Stimulated activated CD8-positive, alpha-beta memory T cell treated with anti-CD3 and anti-CD28 coated beads, Interleukin-12 subunit alpha, Interleukin-12 subunit beta, amount 100 ng/mL, for 1 hour (primary cell): ENCODE data around the gene NPC1.
"Not testable (repeated sequence)": the region's sequence is repeated elsewhere in the genome, so short reads cannot be mapped to it uniquely, and the experiment has no call there.

Source experiments
- DNase-seq: peaks from one replicate; pipeline ENCODE4 v3.0.0-alpha.2; 2020; ENCODE audit warnings: low read depth

Gene NPC1

GRCh38 chr18:23609390-23610023 lies 23.2 kb upstream of the NPC1 start:
- no peak for DNase-seq

DNA sequence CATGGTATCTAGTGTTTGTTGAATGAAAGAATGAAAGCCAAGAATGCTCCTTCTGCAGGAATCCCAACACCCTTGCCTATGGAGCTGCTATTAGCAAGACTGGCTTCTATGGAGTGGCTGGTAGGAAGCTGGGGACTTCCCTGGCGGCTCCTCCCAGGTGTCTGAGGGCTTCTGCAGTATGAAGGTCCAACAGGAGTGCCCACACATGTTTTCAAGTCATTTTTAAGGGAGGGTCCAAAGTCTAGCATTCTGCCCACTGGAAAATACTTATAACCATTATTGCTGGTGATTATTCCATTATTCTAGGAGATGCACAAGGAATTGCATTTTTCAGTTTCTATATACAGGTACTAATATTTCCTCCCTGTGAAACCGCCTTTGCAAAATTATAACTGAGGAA lies 21.9 kb upstream of the NPC1 start:
- no peak for DNase-seq

DNA sequence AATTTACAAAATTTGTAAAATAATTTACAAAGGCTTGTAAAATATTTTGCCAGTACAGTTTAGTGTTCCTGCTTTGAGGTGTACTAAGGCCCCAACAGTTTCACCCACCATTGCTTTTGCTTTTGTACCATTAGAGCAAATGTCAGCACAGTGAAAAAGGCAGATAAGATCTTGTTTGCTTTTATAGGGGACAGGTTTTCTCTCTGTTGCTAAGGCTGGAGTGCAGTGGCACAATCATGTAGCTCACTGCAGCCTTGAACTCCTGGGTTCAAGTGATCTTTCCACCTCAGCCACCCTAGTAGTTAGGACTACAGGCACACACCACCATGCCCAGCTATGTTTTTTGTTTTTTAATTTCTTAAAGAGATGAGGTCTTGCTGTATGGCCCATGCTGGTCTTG lies 19.6 kb upstream of the NPC1 start:
- no peak for DNase-seq

- DNase-seq, result no peak
Observed at GRCh38 chr18:23599809-23600208, 13.5 kb upstream of the NPC1 start.

GRCh38 chr18:23596183-23596582 lies 9.9 kb upstream of the NPC1 start:
- DNase-seq, result no peak

DNA sequence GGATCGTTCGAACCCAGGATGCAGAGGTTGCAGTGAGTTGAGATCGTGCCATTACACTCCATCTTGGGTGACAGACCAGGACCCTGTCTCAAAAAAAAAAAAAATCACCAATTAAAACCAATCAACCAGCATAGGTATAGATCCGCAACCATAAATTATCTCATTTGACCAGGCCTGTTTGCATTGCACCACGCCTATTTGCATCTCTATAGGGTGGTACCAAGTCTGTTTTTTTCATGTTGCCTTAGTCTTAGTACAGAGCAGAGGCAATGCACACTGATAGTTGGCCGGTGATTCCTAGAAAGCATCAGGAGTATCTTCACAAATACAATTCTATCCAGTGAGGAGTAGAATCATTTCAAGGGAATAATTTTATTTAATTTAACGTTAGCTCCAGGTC lies 9.3 kb upstream of the NPC1 start:
- no peak for DNase-seq

DNA sequence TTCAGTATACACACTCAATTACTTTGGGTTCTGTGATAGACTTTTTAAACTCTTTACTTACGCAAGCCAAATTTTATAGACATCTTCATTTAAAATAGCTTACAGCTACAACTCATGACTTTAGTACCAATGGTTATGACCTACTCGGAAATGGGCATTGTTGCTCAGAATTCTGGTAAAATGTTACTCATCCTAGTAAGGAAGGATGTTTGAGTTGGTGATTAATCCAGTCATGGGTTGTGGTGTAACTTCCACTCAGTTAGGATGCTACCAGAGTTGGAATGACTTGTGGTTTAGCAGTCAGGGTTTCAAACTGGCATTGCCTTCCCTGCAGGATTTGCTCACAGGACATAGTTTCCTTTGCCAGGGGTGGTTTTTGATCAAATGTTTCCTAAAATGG lies 7.4 kb upstream of the NPC1 start:
- DNase-seq, result no peak

DNA sequence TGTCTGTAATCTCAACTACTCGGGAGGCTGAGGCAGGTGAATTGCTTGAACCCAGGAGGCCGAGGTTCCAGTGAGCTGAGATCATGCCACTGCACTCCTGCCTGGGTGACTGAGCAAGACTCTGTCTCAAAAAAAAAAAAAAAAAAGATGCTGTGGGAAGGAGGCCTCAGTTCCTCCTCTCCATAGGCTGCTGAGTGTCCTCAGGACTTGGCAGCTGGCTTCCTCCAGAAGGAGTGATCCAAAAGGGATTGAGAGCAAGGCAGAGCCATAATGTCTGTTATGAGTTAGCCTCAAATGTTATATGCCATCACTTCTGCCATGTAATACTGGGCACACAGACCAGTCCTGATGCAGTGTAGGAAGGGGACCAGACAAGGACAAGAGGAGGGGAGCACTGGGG lies 6.6 kb upstream of the NPC1 start:
- DNase-seq, result no peak

DNA sequence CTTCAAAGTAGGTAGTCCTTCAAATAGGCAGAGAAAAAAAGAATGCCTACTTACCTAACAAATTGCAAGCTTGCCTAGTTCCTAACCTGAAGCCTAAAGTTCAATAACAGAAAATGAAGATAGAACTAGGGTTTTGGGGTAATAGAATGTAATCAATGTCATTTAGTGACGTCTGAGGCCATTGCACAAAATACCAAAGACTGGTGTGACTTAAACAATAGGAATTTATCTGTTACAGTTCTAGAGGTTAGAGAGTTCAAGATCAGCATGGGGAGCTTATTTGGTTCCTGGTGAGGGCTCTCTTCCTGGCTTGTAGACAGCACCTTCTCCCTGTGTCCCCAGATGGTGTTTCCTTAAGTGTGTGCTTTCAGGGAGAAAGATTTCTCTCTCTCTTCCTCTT lies 4.7 kb upstream of the NPC1 start:
- no peak for DNase-seq

GRCh38 chr18:23588836-23589560 lies 2.7 kb upstream of the NPC1 start:
- DNase-seq, result no peak

DNA sequence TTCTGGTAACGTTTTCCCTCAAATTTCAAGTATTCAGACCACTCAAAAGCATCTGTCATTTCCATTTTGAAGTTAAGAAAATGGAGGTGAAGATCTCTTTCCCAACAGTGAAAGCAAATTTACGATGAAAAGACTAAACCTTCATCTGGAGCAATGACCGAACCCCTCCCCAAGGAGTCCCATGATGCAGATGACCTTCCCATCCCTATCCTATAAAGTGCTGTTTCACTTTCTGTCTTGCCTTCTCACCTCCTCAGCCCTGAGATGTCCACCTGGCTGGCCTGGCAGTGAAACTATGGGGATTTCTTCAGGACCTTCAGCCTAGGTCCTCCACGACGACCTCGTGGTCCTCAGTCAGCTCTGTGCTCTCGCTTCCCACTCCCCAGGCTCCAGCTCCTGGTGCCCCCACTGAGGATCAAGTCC lies 925 bp upstream of the NPC1 start:
- no peak for DNase-seq

GRCh38 chr18:23585897-23586248 lies 433 bp downstream of the NPC1 start:
- DNase-seq, result no peak

DNA sequence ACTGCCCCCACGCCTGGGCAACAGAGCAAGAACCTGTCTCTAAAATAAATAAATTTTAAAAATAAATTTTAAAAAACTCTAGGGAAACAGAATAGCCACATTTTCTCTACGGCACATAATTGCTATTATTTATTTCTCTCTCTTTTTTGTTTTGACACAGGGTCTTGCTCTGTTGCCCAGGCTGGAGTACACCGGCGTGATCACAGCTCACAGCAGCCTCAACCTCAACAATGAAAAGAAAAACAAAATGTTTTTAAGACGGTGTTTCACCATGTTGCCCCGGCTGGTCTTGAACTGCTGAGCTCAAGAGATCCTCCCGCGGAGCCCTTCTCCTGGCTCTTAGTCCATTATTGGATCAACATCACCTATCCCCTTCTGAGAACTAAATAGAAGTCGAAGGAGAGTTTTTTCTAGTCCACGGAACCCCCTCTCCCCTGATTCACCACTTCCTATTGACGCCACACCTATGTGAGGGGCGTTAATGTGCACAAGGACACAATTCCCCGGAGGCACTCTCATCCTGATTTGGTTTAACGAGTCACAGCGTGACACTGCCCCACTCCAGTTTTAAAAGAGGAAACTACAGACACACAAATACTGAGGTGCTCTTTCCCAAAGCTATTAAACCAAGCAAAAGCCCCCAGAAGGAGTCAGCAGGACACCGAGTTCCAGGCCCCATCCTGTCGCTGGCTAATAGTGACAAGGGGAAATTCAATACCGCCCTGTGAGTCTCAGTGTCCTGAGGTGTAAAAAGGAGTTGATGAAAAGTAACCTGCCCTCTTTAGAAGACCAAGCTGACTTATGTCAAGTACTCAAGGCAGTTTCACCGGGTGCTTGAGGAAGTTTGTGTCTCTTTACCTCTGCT lies 1.1 kb downstream of the NPC1 start:
- DNase-seq, result no peak

GRCh38 chr18:23584019-23584983 lies 2.0 kb downstream of the NPC1 start:
- DNase-seq, result no peak

DNA sequence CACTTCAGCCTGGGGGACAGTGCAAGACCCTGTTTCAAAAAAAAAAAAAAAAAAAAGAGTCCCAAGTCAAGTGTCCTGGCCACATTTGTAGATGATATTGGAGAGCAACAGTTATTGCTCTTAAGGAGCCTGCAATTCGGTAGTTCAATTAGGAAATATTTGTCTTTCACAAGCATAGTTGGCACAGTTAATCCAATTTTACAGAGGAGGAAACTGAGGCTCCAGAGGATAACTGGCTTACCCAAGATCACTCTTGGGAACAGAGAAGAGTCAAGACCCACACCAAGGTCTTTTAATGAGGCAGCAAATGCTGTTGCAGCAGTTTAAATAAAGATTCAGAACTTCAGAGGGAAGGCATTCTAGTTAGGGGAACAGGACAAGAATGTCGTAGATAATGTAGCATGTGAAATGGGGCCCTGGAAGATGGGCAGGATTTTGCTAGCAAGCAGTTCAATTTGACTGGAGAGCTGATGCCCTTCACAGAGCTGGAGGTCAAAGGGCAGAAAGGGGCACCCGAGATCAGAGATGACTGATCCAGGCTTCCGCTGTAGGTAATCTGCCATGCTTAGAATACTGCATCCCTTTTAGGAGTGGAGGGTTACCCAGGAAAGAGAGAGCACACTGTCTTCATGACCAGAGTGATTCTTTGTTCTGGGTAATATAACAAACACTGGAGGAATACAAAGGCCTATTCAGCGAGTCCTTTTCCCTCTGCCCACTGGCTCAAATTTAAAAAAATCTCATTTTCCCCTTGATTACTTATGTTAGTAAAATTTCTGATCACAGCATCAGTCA lies 3.0 kb downstream of the NPC1 start:
- DNase-seq, result no peak

DNA sequence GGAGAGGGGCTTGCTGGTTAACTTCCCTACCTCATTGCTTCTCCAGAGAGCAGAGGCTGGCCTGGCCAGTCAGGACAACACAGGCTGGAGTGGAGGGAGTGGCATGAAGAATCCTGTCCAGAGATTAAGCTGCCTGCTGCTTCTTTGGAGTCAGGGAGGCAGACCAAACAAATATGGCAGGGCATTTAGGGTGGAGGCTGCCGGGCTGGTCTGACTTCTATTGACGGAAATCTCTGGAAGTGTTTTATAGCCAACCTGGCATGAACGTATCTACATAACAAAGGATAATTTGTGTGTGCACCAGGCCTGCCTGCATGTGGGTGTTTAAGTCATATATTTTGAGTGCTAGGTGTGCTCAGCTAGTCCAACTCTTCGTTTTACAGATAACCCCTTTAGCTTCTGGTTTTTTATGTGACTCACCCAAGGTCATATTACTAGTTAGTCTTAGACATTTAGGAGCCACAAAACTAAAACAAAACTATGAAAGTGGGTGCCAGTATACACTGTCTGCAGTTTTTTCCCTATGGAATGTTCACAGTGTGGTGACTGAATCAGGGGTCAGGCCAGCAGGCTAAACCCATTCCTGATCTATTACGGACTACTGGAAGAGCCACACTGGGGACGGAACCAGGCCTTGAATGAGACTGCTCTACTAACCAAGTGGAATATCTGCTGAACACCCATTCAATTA lies 5.5 kb downstream of the NPC1 start:
- no peak for DNase-seq

- no peak for DNase-seq
Observed at GRCh38 chr18:23578891-23579653, 7.2 kb downstream of the NPC1 start.

GRCh38 chr18:23578067-23578701 lies 8.1 kb downstream of the NPC1 start:
- no peak for DNase-seq

GRCh38 chr18:23577521-23577920 lies 8.8 kb downstream of the NPC1 start:
- DNase-seq, result not testable (repeated sequence)
